Measurements from ENCODE around the gene CDKAL1. TPM values are rescaled to one million over a fixed set of nuclear protein-coding genes. Genes with fewer than 3 reads are reported as not detected.

The CDKAL1 gene
- total RNA-seq, 1 donor from 2014 or later: 46.5 TPM

DNA sequence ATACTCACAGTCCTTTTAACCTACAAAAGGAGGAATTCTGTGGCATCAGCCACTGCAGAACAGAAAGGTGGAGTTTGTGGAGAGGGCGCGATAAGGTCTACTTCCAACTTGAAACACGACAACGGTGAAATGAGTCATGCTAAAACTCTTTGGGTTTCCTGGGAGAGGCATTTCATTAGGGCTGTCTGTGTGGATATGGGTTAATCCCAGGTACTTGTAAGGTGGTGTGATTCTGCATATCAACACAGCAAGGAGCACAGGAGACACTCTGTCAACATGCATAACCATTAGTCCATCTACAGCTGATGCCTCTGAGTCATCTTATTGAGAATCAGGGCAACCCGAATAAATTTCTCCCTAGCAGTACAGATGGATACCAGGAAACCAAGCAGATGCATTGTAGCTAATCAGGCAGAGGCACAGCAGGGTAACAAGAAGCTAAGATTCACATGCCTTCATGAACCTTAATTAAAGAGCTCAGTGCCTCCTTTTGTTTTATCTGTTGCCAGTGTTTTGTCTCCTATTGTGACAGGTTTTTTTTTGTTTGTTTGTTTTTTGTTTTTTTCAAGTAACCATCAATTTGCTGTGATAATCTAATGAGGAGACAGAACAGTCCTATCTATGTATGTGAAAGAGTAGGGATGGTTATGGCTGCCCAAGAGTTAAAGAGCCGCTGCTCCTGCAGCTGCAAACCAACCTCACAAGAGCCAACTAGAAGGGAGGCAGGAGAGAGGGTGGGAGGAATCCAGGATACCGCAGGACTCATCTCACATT, 743.5 kb downstream of the CDKAL1 start:
- FAIRE-seq: no peak
- no peak for DNase-seq (ENCODE audit: low spot score in 2 of 2)

DNA sequence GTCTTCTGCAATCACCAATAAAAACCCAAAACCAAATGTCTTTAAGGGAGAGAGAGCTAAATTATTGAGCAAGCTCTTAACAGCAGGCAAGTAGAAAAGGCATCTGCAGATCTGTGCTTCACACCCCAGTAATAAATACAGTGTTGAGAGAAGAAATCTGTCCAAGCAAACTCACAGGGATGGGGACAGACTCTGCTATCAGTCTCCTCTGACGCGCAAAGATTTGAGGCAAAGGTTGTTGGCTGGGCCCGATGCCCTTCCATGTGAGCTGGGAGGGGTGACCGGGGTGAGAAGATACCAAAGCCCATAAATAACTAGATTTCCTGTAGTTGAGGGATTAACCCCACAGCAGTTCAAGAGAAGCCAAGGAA, 744.1 kb downstream of the CDKAL1 start:
- DNase-seq (ENCODE audit: low spot score in 2 of 2) (no peak), FAIRE-seq (no peak)

DNA sequence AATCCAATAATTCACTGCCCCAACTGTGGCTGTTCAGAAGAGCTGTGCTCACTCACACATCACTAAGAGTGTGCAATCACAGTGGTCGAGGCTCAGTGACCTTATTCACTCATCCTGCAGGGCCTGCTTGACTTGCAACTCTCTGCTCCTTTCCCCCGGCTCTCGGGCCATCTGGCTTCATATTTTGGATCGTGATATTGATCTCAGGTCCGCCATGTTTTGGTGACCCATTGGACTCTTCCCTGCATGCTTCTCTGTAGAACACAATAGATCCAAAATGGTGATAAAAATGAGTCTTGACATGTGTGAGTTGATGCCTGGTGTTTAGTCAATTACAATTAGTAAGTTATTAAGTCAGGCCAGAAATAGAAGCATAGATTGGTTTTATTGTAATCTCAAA, 745.4 kb downstream of the CDKAL1 start:
- DNase-seq (ENCODE audit: low spot score in 2 of 2): no peak

DNA sequence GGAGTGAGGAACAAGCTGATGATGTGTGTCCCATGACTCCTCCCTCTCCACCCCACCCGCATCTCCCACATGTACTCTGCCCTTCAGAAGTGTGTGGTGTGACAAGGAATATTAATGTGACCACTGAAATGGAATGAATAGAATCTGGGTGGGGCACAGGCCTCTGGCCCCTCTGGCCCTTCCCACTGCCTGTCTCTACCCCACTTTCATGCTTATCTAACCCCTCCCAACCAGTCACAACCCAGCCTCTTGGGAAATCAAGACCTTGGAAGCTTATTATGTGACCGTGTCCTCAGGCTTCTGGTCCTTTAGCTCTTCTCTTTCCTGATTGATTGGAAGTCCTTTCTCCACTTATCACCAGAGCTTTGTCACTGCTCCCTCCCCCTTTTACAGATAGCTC, 747.1 kb downstream of the CDKAL1 start:
- FAIRE-seq: no peak

More for the DNA sequence above, 745.4 kb downstream of the CDKAL1 start:
- FAIRE-seq: no peak

More for the DNA sequence above, 747.1 kb downstream of the CDKAL1 start:
- DNase-seq (ENCODE audit: low spot score in 2 of 2): no peak

Small RNA genes within 50 kb of the gene (small RNA-seq; reads per million reads assigned to genes)
- gene RF00019 (not detected), gene RNU6-150P (not detected)

Other genes with a start within 250 kb of the CDKAL1 start
- 4.1 TPM for gene E2F3, start 132.6 kb upstream of the CDKAL1 start, total RNA-seq